ENCODE results near the gene HORMAD2.

HORMAD2 gene

GRCh38 chr22:30171008-30171407 is 90.7 kb downstream of the HORMAD2 start:
- DNase-seq, result no peak

DNA sequence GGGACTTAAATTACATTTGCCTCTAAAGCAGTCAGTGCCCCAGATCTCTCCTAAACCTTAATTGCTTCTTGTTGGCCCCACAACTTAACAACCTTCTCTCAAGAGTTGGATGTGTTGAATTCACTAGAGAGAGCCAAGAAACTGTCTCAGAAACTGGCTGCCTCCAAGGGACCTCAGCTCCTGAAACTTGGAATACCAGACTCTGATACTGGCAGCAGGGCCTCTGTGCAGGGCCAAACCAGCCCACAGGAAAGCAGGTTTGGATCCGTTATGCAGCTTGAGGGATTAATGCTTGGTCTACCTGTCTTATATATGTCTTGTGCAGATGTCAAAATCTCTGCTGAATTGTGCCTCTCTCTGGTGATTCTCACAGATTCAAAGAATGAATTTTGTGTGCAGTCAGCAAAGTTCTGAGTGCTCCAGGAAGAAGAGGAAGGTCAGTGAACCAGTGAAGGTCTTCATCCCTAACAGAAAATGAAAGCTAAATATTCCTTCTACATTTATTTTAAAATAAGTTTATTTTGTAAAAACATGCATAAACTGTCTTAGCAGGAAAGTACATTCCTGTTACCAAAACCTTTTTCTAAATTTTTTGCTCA is 95.5 kb downstream of the HORMAD2 start:
- DNase-seq, result no peak

DNA sequence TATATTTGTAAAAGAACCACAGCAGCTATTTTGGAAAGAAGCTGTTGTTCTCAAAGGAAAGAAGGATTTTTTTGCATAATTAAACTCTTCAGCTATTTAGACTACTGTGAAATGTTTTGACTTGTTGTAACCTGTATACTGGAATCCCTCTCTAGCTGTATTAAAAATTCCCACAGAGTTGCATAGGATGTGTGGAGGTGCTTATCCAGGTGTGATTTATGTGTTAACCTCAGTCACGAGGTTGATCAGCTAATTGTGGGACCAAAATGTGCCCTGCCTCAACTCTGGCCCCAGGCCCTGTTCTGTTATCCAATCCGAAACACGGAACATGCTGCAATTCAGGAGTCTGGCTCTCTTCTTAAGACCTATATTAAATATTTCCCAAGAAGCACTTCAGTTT is 96.2 kb downstream of the HORMAD2 start:
- DNase-seq, result no peak

GRCh38 chr22:30178181-30179126 is 98.2 kb downstream of the HORMAD2 start:
- DNase-seq, result peak; percentile 27

DNA sequence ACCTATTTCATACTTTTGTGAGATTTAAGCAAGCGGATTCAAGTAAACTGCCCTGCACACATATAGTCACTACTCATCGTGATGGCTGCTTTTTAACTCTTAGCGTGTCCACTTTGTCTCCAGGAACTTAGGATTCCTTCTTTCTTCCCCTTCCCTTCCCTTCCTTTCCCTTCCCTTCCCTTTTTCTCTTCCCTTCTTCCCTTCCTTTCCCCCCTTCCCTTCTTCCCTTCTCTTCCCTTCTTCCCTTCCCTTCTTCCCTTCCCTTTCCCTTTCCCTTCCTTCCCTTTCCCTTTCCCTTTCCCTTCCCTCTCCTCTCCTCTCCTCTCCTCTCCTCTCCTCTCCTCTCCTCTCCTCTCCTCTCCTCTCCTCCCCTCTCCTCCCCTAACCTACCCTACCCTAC is 100.4 kb downstream of the HORMAD2 start:
- no peak for DNase-seq

DNA sequence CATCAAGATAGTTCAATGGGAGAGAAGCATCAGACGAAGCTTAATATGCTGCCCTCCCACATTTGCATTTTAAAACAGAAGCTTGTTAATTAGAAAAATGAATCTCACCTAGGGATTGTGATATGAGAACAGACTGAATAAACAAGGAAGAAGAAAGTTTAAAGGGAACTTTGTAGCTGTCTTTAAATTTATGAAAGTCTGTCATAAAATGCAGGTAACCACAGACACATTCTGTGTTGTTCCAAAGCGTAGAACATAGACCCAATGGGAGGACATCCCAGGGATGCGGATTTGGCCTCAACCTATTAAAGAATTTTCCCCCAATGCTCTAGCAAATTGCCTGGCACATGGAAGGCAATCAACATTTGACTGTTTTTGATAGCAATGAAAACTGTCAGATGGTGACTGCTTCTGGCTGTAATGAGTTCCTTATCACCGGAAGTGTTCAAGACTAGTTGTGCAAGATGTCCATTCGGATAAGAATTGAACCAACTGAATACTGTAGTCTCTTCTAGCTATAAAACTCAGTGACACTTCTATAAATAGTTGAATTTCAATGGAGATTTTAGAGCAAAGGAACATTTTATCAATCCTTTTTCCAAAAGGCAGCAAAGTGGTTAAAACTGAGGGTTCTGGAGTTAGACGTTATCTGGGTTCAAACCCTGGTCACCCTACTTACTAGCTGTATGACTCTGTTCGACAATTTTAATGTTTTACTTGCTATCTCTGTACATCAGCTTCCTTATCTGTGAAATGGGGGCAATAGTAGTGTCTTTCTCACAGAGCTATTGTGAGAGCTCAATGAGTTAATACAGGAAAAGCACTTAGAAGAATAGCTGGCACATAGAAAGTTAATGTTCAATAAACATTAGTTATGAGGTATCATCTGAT is 101.4 kb downstream of the HORMAD2 start:
- DNase-seq, result no peak

DNA sequence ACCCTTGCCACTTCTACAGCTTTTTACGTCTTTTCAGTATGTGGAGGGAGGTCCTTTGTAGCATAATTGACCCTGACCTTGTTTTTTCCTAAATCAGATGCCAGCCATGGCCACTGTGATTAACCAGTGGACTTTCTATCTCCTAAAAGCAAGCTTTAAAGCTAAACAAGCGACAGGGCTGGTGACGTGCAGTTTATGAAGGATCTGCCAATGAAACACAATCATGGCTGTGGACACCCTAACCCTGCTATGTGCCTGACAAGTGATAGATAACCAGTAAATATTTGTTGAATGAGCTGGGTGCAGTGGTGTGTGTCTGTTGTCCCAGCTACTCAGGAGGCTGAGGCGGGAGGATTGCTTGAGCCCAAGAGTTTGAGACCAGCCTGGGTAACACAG is 102.1 kb downstream of the HORMAD2 start:
- no peak for DNase-seq

GRCh38 chr22:30182815-30183214 is 102.6 kb downstream of the HORMAD2 start:
- no peak for DNase-seq

GRCh38 chr22:30183271-30183670 is 103.0 kb downstream of the HORMAD2 start:
- no peak for DNase-seq

DNA sequence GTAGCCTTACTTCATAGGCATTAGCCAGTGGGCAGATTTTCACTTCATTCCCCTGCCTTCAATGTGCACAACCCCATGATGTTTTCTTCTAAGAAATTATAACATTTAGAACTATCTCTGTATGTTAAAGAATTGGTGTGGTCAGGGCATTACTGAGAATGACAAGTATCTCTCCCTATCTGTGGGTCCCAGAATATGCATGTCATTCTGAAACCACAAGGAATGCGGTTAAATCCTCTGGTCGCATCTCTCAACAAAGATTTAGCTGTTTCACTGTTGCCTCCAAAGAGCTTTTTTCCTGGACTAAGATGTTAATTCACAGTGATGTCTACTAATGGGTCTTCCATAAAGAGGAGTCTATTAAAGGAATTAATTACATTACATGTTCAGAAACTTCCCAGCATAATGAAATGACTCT is 103.6 kb downstream of the HORMAD2 start:
- DNase-seq, result no peak

DNA sequence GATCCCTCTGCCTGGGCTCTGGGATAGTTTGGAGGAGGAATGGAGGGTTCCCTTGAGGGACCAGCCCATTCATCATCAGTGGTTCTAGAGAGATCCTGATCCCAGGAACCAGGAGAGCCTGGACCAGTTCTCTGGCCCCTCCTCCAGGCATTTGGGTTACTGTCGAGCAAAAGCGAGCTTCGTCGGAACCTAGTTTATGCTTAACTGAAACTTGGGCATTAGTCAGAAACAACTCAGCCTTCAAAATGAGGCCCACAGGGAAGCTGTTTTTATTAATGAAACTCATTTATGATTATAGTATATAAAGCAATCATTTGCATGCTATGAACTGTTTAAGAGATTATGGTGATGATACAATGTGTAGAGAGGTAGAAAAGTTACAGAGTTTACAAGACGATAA is 104.9 kb downstream of the HORMAD2 start:
- no peak for DNase-seq

- DNase-seq, result no peak
Observed at GRCh38 chr22:30185549-30185948, 105.3 kb downstream of the HORMAD2 start.

DNA sequence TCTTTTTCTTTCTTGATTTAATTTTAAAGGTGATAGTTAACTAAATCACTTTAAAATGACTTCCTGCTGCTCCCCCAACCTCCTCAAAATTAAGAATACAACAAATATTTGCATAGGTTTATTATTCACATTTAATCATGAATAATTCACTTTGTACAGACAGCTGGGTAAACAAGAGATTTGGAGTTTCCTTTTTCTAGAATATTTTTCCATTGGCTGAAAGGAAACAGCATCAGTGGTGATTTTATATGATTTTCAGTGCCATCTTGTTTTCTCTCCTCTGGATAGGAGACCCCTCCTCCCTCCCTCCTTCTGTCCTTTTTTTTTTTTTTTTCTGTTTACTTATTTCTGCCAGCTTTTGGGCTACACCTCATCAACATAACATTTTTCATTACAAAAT is 105.8 kb downstream of the HORMAD2 start:
- DNase-seq, result no peak

GRCh38 chr22:30186510-30186909 is 106.2 kb downstream of the HORMAD2 start:
- no peak for DNase-seq

- DNase-seq, result no peak
Observed at GRCh38 chr22:30187094-30187493, 106.8 kb downstream of the HORMAD2 start.

DNA sequence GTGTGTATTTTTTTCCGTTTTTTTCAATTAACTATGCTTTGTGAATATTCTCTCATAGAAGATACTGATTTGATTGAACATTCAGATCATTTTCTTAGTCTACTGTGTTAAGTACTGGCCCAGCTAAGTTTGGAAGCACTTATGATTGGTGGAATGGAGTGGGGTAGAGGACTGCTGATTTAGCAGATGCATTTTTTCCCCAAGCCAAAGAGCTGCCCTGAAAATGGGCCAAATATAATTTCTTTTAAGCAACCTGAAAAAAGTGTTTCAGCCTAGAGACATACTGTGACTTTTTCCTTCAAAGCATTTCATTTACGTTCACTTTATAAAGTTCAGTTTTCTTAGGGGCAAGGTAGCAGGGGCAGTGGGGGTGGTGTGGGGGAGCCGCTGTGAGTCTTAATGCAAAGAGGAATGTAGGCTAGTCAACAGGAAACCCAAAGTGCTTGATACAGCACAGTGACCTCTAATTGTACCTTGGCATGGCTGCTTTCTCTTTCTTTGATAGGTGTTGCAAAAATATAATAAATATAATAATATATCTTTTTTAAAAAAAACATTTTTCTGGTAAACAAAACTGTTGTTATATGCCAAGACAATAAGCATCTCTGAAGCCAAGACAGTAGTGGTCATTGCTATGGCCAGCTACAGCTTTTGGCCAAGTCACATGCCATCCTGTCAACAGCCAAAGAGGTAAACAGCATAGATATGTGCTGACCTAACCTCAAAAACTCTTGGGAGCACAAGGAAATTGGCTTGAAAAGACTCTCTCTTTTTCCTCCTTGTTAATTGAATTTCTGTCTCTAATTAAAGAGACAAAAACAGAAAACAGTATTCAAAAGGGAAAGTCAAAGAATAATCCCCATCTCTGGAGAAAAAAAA is 107.5 kb downstream of the HORMAD2 start:
- no peak for DNase-seq

- no peak for DNase-seq
Observed at GRCh38 chr22:30188911-30189310, 108.6 kb downstream of the HORMAD2 start.

DNA sequence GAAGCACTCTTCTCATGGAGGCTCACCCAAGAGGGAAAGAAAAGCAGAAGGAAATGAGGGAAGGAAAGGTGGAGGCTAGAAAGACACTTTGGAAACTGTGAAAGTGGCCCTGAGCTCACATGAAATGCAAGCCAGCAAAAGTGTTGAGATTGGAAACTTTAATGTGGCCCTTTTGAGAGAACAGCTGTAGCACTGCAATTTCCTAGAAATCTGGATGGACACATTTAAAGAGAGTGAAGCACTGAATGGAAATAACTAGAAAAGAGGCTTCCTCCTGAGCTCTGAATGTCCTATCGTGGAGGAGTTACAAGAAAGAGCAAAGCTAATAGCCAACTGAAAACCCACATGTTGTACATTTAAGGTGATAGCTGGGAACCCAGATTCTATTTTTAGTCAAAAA is 110.3 kb downstream of the HORMAD2 start:
- DNase-seq, result no peak

DNA sequence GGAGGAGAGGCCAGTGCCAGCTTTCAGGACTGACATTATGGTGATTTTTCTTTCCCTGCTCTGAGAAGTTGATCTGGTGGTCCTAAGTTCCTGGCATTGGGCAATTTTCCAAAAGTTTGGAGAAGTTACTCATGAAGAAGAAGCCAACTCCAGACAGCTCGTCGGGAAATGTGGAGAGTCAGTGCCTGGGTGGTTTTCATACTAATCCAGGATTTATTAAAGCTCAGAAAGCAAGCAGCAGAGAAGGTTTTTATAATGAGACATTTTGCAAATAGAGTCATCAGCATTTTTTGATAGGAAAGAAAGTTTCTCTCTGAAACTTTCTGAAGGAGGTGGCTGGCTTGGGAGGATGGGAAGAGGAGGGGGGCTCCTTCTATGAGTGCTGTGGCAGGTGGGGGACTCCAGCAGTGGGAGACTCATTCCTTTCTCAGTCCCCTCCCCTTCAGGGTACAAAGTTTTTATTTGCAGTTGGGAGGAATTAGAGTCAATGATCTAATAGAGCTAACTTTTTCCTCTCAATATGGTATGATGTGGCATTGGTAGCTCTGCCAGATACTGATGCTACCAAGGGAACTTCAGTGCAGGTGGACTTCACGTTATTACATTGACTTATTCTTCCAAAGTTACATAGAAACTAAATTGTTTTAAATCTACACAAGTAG is 110.9 kb downstream of the HORMAD2 start:
- no peak for DNase-seq

GRCh38 chr22:30192427-30192826 is 112.2 kb downstream of the HORMAD2 start:
- DNase-seq, result no peak

- DNase-seq, result no peak
Observed at GRCh38 chr22:30193031-30193775, 112.9 kb downstream of the HORMAD2 start.

Measured in CD4-positive, alpha-beta T cell treated with Interleukin-15 for 1 hour (primary cell).